Thoracic aorta (tissue), 2 donors: ENCODE data around the gene SNX14. TPM values are rescaled to one million over a fixed set of nuclear protein-coding genes. Genes with fewer than 3 reads are reported as not detected.
"Not testable (repeated sequence)": the region's sequence is repeated elsewhere in the genome, so short reads cannot be mapped to it uniquely, and the experiment has no call there.

ENCODE experiments used
- ATAC-seq: fragments of 150-250 bp; one replicate; pipeline ENCODE4 v1.8.0; 2017; ENCODE audit warnings: low read depth; ENCODE audit not compliant: insufficient number of reproducible peaks, low FRiP score
- DNase-seq: peaks from one replicate; pipeline ENCODE4 v3.0.0-alpha.2; 2020; ENCODE audit warnings: low spot score
- H3K27ac ChIP-seq, 2 donors: fragments of 200-600 bp; sonication (generic); 1 replicate in 1 of 2; 2 replicates in 1 of 2; pipeline ENCODE4 v1.5.1; 2016; ENCODE audit warnings: mild to moderate bottlenecking in 2 of 2, moderate library complexity in 2 of 2
- H3K27me3 ChIP-seq: fragments of 200-600 bp; sonication (generic); replicated peaks from 2 replicates; pipeline ENCODE4 v1.6.0; 2016; ENCODE audit warnings: mild to moderate bottlenecking; ENCODE audit not compliant: insufficient read depth
- H3K36me3 ChIP-seq: fragments of 200-600 bp; sonication (generic); one replicate; pipeline ENCODE4 v1.5.1; 2016
- H3K4me1 ChIP-seq, 2 donors: fragments of 200-600 bp; sonication (generic); 1 replicate in 1 of 2; 2 replicates in 1 of 2; pipeline versions ENCODE4 v1.5.1 to v1.6.0; 2016; ENCODE audit warnings: low read depth in 2 of 2, mild to moderate bottlenecking in 1 of 2; ENCODE audit not compliant: control insufficient read depth in 1 of 2
- H3K4me3 ChIP-seq: fragments of 200-600 bp; sonication (generic); 2 replicates; pipeline ENCODE4 v1.5.1; 2016; ENCODE audit warnings: mild to moderate bottlenecking
- H3K9me3 ChIP-seq: fragments of 200-600 bp; sonication (generic); 2 replicates; pipeline ENCODE4 v1.5.1; 2016
- total RNA-seq, 2 donors: library from RNA; depleted of rRNA; stranded (reverse); fragments of >200 nt; gene quantifications; one replicate each; pipeline versions ENCODE4 v1.1.0 to v1.2.3, GENCODE V29; 2016
- TF ChIP-seq, protein P1 (sequence below): fragments of 200-600 bp; sonication (generic); IDR thresholded peaks from one replicate; pipeline ENCODE4 v1.5.1; 2019; ENCODE audit warnings: antibody characterized with exemption

SNX14 gene
- total RNA-seq, 2 donors from 2014 or later, result 66.5 to 131 TPM

DNA sequence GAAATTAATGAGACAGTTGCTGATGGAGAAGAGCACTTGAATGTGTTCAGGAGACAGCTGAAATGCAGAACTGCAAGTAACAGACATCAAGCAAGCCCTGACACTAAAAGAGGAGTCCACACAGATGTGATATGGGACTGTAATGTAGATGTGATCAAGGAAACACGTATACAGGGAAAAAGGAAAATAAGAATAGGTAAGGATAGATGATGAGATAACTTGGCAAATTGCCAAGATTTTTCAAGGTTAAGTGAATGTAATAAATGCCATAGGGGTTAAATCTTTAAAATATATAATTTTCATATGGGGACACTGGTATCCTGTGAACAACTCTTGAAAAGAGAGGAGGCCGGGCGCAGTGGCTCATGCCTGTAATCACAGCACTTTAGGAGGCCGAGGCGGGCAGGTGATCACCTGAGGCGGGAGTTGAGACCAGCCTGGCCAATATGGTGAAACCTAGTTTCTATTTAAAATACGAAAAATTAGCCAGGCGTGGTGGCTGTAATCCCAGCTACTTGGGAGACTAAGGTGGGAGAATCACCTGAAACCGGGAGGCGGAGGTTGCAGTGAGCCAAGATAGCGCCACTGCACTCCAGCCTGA is 7.2 kb upstream of the SNX14 start:
- H3K4me1 ChIP-seq, result peaks cover 0 to 5% of the 10 kb centered on the region in 2 donors
- no peaks in the 10 kb centered on the region for H3K36me3 ChIP-seq
- no peak overlapping the region for H3K27ac ChIP-seq
- TF ChIP-seq, protein P1, sequence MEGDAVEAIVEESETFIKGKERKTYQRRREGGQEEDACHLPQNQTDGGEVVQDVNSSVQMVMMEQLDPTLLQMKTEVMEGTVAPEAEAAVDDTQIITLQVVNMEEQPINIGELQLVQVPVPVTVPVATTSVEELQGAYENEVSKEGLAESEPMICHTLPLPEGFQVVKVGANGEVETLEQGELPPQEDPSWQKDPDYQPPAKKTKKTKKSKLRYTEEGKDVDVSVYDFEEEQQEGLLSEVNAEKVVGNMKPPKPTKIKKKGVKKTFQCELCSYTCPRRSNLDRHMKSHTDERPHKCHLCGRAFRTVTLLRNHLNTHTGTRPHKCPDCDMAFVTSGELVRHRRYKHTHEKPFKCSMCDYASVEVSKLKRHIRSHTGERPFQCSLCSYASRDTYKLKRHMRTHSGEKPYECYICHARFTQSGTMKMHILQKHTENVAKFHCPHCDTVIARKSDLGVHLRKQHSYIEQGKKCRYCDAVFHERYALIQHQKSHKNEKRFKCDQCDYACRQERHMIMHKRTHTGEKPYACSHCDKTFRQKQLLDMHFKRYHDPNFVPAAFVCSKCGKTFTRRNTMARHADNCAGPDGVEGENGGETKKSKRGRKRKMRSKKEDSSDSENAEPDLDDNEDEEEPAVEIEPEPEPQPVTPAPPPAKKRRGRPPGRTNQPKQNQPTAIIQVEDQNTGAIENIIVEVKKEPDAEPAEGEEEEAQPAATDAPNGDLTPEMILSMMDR, result no peak
- DNase-seq (no peak), ATAC-seq (no peak)
- H3K27me3 ChIP-seq, result no peaks in the 10 kb centered on the region
- H3K9me3 ChIP-seq, result no peaks in the 10 kb centered on the region
- no peak overlapping the region for H3K4me3 ChIP-seq

DNA sequence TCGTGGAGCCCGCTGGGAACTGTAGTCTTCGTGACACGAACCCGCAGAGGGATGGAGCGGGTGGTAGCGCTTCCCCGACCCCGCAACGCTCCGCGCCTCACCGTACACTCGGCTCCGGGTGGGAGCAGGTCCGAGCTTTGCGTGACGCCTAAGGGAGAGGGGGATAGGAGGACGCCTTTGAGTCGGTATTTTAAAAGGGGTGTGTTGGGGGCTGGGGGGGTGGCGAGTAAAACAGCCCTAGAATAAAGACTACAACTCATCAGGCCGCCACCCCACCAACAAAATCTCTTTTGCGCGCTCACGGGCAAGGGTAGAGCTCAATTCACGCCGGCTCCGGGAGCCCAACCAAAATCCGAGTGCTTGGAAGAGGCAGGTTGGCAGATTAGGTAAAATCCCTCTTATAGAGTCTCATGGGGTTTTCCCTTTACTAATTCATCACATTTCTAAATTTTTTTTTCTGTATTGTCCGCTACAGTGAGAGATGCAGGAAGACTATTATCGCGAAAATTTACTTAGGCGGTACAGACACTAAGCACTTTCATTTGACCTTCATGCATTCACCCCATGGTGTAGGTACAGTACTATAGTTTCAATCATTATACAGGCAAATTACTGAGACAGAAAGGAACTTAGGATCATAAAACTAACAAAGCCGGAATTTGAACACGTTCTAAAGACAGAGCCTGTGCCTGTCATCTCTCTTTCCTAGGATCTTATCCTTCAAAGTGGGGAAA is 706 bp upstream of the SNX14 start:
- Histone ChIP-seq H3K27ac (peak overlapping the region; percentile 98 to 99), H3K4me3 (peak overlapping the region; percentile 94), H3K4me1 (peaks cover 11 to 23% of the 10 kb centered on the region in 2 donors), H3K36me3 (no peaks in the 10 kb centered on the region), H3K9me3 (no peaks in the 10 kb centered on the region), H3K27me3 (no peaks in the 10 kb centered on the region)
- DNase-seq (no peak), ATAC-seq (no peak)
- TF ChIP-seq, protein P1, result no peak

DNA sequence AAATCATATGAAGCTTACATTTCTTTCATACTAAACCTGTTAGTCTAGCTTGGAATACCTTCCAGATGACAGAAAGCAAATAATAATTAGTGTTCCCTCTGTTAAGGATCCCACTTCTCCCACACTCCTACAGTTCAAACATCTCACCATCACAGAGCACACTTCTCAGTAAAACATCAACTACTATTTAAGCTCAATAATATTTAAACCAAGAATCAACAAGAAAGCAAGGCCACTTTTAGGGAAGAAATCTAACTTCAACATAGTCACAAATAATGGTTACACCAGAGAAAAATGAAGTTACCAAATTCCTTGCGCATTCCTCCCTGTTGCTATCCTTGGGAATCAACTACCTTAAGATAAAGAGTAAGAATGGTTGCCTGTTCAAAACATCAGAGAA is 1.6 kb downstream of the SNX14 start:
- no peaks in the 10 kb centered on the region for H3K27me3 ChIP-seq
- H3K4me1 ChIP-seq, result peaks cover 11 to 23% of the 10 kb centered on the region in 2 donors
- TF ChIP-seq, protein P1, result no peak
- ATAC-seq (no peak), DNase-seq (no peak)
- H3K4me3 ChIP-seq, result peak overlapping the region; percentile 94
- peak overlapping the region in 1 of 2 donors; percentile 98 for H3K27ac ChIP-seq
- H3K36me3 ChIP-seq, result no peaks in the 10 kb centered on the region
- no peaks in the 10 kb centered on the region for H3K9me3 ChIP-seq

DNA sequence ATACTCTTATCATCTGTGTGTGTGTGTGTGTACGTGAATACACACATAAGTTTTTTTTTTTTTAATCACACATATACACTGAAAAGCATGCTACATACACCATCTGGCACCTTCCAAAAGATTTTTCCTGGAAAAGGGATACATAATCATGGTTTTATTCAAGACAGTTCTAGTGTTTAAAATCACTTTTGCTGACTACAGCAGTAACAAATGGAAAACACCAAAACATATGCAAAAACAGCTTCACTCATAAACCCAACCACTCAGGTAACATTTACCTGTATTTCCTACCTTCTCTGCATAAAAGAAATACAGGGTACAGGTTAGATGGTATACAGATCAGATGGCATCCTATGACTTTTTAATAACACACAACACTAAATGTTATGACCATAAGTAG is 2.5 kb downstream of the SNX14 start:
- H3K4me1 ChIP-seq, result peaks cover 11 to 23% of the 10 kb centered on the region in 2 donors
- no peak for ATAC-seq
- H3K4me3 ChIP-seq, result no peak overlapping the region
- no peaks in the 10 kb centered on the region for H3K27me3 ChIP-seq
- TF ChIP-seq, protein P1, result no peak
- no peak for DNase-seq
- no peak overlapping the region for H3K27ac ChIP-seq
- no peaks in the 10 kb centered on the region for H3K9me3 ChIP-seq
- H3K36me3 ChIP-seq, result no peaks in the 10 kb centered on the region

DNA sequence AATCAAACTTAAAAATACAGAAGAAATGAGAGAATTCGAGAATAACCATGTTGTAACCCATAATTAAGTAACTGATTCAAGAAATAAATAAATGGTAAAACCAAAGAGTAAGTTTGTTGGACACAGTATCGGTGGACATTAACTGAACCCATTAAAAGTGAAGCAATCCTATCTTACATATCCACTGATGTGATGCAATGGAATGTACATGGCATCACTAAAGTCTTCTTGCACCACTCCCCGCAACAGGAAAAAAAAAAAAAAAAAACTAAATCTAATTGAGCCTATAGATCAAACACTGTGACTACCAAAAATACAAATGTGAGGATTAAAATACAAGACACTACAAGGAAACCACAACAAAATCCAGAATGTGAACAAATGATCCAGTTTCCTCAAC is 7.9 kb downstream of the SNX14 start:
- no peaks in the 10 kb centered on the region for H3K36me3 ChIP-seq
- H3K4me3 ChIP-seq, result no peak overlapping the region
- peaks cover 10% of the 10 kb centered on the region for H3K9me3 ChIP-seq
- ATAC-seq, result no peak
- no peaks in the 10 kb centered on the region for H3K27me3 ChIP-seq
- DNase-seq, result no peak
- peaks cover 0 to 3% of the 10 kb centered on the region in 2 donors for H3K4me1 ChIP-seq
- TF ChIP-seq, protein P1, result no peak
- H3K27ac ChIP-seq, result no peak overlapping the region

DNA sequence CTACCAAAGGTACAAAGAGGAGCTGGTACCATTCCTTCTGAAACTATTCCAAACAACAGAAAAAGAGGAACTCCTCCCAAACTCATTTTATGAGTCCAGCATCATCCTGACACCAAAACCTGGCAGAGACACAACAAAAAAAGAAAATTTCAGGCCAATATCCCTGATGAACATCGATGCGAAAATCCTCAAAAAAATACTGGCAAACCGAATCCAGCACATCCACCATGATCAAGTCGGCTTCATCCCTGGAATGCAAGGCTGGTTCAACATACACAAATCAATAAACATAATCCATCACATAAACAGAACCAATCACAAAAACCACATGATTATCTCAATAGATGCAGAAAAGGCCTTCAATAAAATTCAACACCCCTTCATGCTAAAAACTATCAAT is 10.8 kb downstream of the SNX14 start:
- not testable (repeated sequence) for H3K27me3 ChIP-seq, ATAC-seq, H3K36me3 ChIP-seq, H3K9me3 ChIP-seq, H3K27ac ChIP-seq, DNase-seq, H3K4me3 ChIP-seq
- H3K4me1 ChIP-seq, result peaks cover 0 to 14% of the 10 kb centered on the region in 2 donors
